HG03097 (cell line): ENCODE measurements around the gene BCAS4.
A peak's percentile ranks its signal among the peaks of the same experiment; 100 is the strongest.
"Not testable (repeated sequence)": the region's sequence is repeated elsewhere in the genome, so short reads cannot be mapped to it uniquely, and the experiment has no call there.

ENCODE experiments used
- ATAC-seq: cut with Tn5 transposase; IDR thresholded peaks from one replicate; pipeline ENCODE4 v1.9.1; 2021; ENCODE audit not compliant: unreplicated experiment, low FRiP score

Gene BCAS4

GRCh38 chr20:50769551-50770085, 25.2 kb upstream of the BCAS4 start:
- ATAC-seq: not testable (repeated sequence)

DNA sequence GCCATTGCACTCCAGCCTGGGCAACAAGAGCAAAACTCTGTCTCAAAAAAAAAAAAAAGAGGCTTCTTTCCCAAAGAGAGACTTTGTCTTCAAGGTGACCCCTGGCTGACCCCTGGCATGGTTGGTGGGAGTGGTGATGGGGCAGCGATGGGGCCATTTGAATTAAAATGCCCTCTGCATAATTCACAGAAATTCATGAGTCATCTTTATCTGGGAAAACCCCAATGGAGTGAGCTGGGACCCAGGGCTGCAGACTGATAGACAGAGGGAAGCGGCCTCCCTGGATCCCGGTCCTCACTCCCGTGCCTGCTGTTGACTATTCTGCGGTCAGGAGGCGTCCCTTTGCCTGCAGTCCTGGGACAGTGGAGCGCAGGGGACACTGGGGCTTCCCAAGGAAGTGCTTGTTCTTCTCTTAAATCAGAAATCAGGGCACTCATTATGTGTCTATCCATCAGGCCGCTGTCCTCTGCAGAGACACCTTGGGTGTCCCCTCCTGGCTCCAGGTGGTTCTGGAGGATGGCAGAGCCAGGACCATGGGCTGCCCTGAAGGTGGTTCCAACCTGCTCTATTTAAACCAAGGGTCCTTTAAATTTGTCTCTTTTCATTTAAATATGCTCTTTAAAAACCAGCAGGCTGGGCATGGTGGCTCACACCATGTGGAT, 23.3 kb upstream of the BCAS4 start:
- not testable (repeated sequence) for ATAC-seq

DNA sequence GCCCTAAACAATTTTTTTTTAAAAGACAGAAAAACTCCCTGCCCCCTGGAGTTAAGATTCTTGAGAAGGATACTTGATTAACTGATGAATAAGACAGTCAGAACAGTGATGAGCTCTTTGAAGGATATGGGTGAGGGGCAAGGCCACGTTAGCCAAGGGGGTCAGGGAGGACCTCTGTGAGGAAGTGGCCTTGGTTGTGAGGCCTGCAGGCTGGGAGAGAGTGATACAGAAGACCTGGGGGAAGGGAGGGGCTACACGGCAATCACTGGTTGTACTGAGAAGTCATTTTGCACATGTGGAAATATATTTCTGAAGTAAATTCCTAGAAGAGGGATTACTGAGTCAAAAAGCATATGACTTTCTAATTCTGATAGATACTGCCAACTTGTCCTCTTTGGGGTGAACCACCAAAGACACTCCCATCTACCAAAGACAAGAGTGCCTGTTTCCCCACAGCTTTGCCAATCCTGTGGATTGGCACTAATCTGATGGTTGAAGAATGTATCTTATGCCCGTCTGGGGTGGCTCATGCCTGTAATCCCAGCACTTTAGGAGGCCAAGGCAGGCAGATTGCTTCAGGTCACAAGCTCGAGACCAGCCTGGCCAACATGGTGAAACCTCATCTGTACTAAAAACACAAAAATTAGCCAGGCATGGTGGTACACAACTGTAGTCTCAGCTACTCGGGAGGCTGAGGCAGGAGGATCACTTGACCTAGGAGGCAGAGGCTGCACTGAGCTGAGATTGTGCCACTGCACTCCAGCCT, 22.3 kb upstream of the BCAS4 start:
- no peak for ATAC-seq

DNA sequence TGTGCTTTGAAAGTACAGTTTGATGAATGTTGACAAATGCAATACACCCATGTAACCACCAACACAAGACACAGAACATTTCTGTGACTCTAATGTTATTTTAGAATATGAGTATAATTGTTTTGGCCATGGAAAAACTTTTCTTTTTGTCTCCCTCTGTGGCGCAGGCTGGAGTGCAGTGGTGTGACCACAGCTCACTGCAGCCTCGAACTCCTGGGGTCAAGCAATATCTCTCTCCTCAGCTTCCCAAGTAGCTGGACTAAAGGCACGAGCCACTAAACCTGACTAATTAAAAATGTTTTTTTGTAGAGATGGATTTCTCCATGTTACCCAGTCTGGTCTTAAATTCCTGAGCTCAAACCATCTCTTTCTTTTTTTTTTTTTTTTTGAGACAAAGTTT, 20.3 kb upstream of the BCAS4 start:
- ATAC-seq: no peak

- ATAC-seq: no peak
These were observed 18.6 kb upstream of the BCAS4 start for GRCh38 chr20:50776122-50776817.

- no peak for ATAC-seq
These were observed 17.5 kb upstream of the BCAS4 start for GRCh38 chr20:50777373-50777772.

DNA sequence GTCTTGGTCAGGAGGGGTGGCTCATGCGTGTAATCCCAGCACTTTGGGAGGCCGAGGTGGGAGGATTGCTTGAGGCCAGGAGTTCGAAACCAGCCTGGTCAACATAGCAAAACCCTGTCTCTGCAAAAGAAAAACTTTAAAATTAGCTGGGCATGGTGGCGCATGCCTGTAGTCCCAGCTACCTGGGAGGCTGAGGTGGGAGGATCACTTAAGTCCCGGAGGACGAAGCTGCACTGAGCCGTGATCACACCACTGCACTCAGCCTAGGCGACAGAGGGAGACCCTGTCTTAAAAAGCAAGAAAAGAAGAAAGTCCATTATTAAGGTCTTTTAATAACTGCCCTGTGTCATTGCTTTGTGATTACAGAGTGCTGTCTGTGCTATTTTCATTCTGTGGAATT, 15.9 kb upstream of the BCAS4 start:
- not testable (repeated sequence) for ATAC-seq

GRCh38 chr20:50783390-50783789, 11.5 kb upstream of the BCAS4 start:
- ATAC-seq: no peak

DNA sequence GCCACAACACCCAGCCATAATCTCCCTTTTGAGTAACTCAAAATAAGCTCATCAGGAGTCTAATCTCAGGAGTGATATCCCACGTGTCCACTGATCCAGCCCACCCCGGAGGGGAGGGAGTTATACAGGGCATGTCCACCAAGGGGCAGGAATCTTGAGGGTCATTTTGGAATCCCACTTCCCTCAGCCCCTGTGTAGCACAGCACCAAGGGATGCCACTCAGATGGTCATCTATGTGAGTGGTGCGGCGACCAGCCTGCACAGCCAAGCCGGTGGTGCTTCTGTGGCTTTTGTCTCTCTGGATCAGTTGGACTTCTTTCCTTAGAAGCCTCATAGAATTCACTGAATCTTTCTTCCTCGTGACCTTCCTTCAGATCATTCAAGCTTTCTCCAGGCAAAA, 11.0 kb upstream of the BCAS4 start:
- ATAC-seq: no peak

- ATAC-seq: no peak
These were observed 10.4 kb upstream of the BCAS4 start for GRCh38 chr20:50784464-50784863.

DNA sequence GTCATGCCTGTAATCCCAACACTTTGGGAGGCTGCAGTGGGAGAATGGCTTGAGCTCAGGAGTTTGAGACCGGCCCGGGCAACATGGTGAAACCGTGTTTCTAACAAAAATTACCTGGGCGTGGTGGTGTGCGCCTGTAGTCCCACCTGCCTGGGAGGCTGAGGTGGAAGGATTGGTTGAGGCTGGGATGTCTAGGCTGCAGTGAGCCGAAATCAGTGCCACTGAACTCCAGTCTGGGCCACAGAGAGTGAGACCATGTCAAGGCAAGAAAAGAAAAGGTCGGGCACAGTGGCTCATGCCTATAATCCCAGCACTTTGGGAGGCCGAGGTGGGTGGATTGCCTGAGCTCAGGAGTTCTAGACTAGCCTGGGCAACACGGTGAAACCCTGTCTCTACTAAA, 8.2 kb upstream of the BCAS4 start:
- ATAC-seq: no peak

DNA sequence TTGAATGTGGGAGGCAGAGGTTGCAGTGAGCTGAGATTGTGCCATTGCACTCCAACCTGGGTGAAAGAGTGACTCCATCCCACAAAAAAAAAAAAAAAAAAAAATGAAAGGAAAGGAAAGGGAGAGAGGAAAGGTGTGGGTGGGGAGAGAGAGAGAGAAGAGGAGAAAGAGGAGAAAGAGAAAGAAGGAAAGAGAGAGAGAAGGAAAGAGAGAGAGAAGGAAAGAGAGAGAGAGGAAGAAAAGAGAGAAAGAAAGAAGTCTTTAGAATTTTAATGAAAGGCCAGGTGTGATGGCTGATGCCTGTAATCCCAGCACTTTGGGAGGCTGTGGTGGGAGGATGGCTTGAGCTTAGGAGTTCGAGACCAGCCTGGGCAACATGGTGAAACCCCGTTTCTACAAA, 7.7 kb upstream of the BCAS4 start:
- no peak for ATAC-seq

GRCh38 chr20:50788045-50788991, 6.5 kb upstream of the BCAS4 start:
- ATAC-seq: no peak

GRCh38 chr20:50789968-50790650, 4.8 kb upstream of the BCAS4 start:
- ATAC-seq: no peak

DNA sequence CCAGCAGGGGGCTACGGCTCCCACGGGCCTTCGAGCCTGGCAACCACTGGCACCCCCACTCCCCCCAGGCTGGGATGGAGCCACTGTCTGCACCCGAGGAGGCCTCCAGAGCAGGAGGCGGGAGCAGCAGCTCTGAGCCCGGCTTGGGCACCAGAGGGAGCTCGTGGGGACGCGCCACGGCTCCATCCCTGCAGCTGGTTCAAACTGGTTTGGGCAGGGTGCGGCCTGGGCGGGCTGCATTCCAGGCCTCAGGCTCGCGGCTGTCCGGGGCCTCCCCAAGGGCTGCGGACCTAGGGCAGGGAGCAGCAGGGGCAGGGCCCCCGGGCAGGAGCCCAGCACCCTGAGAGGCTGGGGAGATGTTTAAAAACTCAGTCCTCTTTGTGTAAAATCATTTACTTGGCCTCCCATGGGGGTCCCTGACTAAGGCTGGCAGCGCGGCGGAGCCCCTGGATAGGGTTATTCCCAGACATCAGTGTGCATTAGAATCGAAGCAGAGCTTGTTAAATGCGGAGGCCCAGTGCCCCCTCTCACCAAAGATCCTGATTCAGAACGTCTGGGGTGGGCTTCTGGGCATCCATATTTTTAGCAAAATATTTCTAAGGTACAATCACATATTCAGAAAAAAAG, 4.1 kb upstream of the BCAS4 start:
- peak; percentile 41 for ATAC-seq

DNA sequence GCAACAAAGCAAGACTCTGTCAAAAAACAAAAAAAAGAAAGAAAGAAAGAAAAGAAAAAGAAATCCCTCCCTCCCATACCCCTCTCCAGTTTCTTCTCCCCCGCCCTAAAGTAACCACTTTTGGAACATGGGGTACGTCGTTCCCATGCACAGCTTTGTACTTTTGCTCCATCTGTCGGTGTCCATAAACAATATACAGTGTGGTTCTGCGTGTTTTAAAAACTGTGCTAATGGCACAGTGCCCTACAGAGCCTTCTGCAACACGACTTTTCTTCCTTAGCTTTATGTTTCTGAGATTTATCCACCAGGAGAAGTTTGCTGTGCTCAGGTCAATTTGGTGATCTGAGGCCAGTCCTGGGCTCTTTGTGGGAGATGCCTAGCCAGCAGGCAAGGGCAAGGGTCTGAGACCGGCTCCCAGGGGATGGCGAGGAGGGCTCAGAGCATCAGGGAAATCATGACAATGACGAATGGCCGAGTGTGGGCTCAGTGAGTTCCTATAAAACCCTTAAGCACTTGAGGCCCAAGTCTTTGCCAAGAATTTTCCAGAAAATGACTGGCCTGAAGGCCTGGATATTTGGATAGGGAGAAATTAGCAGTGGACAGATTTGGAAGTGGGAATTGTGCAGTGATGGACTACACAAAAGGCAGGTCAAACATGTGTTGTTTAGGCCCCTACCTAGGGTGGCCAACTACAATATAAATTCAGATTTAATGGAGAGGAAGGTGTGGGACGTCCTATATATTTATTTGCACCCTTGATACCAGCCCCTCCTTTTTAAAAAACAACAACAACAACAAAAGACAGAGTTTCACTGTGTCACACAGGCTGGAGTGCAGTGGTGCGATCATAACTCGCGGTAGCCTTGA, 1.9 kb upstream of the BCAS4 start:
- ATAC-seq: no peak

GRCh38 chr20:50793575-50794016, 1.3 kb upstream of the BCAS4 start:
- not testable (repeated sequence) for ATAC-seq

DNA sequence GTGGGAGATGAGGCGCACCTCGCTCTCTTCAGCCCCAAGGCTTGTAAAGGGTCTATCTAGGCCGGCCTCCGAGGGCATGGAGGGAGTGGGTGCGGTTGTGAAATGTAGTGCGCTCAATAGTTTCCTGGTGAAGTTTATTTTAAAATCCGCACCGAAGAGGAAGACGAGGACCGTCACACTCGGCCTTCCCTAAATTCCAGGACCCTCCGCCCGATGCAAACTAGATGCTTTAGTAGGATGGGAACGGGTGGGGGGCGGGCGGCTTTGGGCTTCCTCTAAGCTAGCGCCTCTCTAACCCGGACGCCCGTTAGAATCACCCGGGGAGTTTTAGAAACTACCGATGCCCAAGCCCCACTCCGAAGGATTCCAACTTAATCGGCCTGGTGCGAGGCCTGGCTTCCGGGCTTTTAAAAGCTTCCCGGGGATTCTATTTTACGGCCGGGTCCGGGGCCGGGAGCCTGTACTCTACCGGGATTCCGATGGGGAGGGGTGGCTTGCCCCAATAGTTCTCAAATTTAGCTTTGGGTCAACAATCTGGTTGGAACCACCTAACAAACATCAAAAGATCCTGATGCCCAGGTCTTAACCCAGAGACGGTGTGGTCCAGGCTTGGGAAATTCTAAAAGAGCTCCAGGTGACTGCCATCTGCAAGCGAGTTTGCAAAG, 548 bp upstream of the BCAS4 start:
- peak; percentile 8 for ATAC-seq
